ENCODE data around the gene SYNGAP1. TPM values are rescaled to one million over a fixed set of nuclear protein-coding genes. Genes with fewer than 3 reads are reported as not detected.
A peak's percentile ranks its signal among the peaks of the same experiment; 100 is the strongest.

The SYNGAP1 gene
- total and polyA plus RNA-seq, 2 donors = 9.8 to 19.6 TPM

DNA sequence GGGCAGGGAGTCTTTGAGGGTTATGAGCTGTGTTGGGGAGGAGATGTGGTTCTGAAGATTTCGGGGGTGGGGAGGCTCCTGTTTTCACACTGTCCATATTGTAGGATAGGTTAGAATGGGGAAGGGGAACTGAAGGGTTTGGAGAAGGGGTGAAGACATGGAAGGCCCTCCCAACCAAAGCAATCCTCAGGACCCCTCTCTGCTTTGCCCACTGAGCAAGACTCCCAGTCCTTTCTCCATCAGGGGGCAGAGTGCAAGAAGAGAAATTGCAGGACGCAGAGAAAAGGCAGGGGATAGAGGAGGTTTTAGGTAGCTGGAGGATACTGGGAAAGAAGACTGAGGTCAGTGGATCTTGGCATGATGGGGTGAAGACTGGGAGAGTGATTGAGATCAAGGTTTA lies 3.9 kb downstream of the SYNGAP1 start:
- no peak overlapping the region for H3K27ac ChIP-seq (ENCODE audit: low read depth)
- no peak overlapping the region for H3K4me3 ChIP-seq (ENCODE audit: low read depth, low read length)
- WGBS = 98% methylated on average over 2 of the region's 2 CpGs
- H3K36me3 ChIP-seq (ENCODE audit: insufficient read depth) = no peaks in the 10 kb centered on the region
- no peak for DNase-seq (ENCODE audit: extremely low spot score)
- peaks cover 3% of the 10 kb centered on the region for H3K4me1 ChIP-seq (ENCODE audit: insufficient read depth)

DNA sequence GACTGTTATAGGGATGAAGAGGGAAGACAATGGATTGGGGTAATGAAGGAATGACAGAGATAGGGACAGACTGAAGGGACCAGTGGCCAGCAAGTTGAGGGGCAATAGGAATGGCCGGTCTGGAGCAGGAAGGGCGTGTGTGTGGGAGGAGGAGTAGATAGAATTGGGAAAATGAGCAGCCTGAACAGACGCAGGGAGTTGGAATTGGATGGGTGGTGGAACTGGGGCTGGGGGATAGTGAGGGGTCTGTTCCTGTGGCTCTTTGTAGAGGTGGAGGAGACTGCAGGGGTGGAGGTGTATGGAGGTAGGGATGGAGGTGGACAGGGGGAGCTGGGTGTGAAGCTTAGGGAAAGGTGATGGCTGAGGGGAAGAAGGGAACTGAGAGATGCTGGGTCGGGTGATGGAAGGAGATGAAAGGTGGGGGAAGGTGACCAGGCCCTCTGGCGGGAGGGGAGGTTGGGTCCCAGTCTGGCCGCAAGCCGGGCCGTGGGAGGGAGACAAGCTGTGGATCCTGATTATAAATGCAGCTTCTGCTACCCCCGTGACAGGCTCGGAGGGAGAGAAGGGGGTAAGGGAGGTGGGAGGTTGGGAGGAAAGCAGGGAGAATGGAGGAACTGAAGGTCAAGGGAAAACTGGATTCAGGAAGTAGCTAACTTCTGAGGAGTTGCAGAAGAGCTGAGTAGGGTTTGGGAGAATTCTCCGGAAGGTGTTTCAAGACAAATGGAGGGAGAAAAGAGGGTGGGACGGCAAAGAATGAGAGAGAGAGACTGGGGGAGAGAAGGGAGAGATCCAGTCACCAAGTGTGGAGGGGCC lies 5.2 kb downstream of the SYNGAP1 start:
- Histone ChIP-seq H3K4me1 (ENCODE audit: insufficient read depth) (peaks cover 3% of the 10 kb centered on the region), H3K27ac (ENCODE audit: low read depth) (peak overlapping the region; percentile 86)
- DNase-seq (ENCODE audit: extremely low spot score) = no peak

DNA sequence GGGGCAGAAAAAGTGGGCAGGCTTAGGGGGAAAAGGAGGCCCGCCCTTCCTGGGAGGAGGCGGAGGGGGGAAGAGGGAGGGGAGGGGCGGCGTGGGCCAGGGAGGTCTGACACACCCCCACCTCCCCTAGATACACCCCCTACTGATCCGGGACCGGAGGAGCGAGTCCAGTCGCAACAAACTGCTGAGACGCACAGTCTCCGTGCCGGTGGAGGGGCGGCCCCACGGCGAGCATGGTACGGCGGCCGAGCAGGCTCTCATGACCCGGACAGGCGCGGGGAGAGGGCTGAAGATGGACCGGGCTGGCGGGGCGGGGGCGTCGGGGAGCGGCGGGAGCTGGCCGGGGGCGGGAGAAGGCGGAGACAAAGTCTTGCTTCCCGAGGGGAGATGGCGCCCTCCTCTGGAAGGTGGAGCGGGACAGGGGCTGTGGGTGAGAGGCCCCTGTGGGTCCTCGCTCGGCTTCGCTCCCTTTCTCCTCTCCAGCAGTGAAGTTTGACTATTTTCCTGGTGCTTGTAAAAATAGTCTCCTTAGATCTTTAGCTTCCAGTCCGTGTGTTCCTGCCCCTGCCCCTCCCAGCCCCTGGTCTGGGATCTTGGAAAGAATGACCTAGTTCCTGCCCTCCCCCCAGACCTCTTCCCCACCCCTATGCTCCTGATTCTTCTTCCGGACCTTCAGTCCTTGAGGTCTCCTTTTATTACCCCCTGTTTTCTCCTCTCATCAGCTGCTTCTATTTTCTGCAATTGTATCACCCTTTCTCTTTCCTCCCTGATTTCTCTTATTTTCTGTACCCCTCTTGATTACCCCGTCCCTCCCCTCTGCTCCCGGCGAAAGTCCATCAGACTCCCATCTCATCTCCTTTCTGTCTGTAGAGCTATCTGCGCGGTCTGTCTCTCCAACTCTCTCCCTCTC lies 6.1 kb downstream of the SYNGAP1 start:
- peak overlapping the region; percentile 74 for H3K4me3 ChIP-seq (ENCODE audit: low read depth, low read length)
- H3K36me3 ChIP-seq (ENCODE audit: insufficient read depth) = no peaks in the 10 kb centered on the region
- WGBS = 2% methylated on average over 43 of the region's 43 CpGs
- H3K4me1 ChIP-seq (ENCODE audit: insufficient read depth) = peaks cover 3% of the 10 kb centered on the region
- no peak for DNase-seq (ENCODE audit: extremely low spot score)
- H3K27ac ChIP-seq (ENCODE audit: low read depth) = peak overlapping the region; percentile 86

More for the DNA sequence above, 5.2 kb downstream of the SYNGAP1 start:
- 12% methylated on average over 12 of the region's 12 CpGs for WGBS
- Histone ChIP-seq H3K36me3 (ENCODE audit: insufficient read depth) (no peaks in the 10 kb centered on the region), H3K4me3 (ENCODE audit: low read depth, low read length) (peak overlapping the region; percentile 74)

DNA sequence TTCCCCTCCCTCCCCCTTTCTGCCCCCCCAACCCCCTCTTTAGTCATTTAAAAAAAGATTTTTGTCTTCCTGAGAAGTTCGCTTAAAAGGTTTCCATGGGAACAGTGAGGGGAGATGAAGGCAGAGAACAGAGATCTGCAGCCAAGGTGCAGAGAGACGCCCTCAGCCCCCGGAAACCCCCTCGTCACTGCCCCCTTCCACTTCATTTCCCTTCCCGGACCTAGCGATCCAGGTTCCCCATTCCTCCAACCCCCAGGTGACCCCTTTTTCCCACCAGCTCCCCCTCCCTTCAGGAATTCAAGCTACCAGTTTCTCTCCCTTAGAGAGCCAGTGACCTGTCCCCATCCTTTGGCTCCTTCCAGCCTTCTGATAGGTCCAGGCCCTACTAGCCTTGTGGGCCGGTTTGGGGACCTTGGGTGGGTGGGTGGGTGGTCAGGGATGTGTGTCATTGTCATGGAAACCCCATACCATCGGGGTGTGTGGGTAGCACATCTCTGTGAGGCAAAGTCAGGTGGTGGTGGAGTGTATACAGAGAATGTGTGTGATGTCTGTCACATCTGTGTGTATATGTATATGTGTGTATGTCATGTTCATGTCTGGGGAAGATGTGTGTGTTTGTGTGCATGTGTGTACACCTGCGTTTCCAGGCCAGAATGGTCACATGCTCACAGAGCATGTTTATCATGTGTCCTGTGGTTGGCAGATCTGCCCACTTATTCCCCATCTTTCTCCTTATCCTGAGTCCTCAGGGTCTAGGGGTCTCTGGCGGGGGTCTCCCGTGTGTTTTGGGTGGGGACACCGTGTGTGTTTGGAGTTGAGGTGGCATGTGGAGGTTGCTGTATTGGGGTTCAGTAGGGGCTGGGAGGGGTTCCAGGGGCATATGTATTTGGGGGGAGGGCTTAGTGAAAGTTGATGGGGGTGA lies 7.0 kb downstream of the SYNGAP1 start:
- H3K27ac ChIP-seq (ENCODE audit: low read depth) = peak overlapping the region; percentile 30
- H3K4me3 ChIP-seq (ENCODE audit: low read depth, low read length) = peak overlapping the region; percentile 74
- 10% methylated on average over 12 of the region's 12 CpGs for WGBS
- H3K36me3 ChIP-seq (ENCODE audit: insufficient read depth) = no peaks in the 10 kb centered on the region
- peaks cover 3% of the 10 kb centered on the region for H3K4me1 ChIP-seq (ENCODE audit: insufficient read depth)
- DNase-seq (ENCODE audit: extremely low spot score) = no peak

DNA sequence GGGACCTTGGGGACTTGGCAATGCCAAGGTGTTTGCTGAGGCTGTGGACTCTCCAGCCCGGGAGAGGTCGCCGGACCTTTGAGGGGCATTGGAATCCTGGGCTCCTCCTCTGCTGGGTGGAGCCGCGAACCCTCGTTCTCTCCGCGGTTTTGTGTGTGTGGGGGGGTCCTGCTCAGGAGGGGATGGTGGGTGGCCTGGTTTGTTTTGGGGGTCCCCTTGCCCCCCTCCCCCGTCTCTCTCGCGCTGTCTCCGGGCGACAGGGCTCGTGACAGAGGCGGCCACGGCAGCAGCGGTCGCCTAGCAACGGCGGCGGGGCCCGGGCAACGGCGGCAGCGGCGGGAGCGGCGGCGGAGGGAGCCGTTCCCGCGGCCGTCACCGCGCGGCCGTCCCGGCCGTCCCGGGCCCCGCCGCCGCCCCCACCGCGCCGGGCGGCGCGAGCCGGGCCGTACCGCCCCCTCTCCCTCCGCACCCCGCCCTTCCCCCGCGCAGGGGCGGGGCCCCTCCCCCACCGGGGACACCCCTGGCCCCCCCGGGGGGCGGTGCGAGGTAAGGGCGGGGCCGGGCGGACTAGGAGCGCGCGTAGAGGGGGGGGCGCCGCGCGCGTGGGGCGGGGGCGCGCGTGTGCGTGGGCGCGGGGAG lies 7.8 kb downstream of the SYNGAP1 start:
- H3K4me3 ChIP-seq (ENCODE audit: low read depth, low read length) = peak overlapping the region; percentile 74
- H3K4me1 ChIP-seq (ENCODE audit: insufficient read depth) = peaks cover 3% of the 10 kb centered on the region
- under 1% methylated on average over 73 of the region's 79 CpGs for WGBS
- DNase-seq (ENCODE audit: extremely low spot score) = no peak
- H3K27ac ChIP-seq (ENCODE audit: low read depth) = peak overlapping the region; percentile 51
- H3K36me3 ChIP-seq (ENCODE audit: insufficient read depth) = no peaks in the 10 kb centered on the region

DNA sequence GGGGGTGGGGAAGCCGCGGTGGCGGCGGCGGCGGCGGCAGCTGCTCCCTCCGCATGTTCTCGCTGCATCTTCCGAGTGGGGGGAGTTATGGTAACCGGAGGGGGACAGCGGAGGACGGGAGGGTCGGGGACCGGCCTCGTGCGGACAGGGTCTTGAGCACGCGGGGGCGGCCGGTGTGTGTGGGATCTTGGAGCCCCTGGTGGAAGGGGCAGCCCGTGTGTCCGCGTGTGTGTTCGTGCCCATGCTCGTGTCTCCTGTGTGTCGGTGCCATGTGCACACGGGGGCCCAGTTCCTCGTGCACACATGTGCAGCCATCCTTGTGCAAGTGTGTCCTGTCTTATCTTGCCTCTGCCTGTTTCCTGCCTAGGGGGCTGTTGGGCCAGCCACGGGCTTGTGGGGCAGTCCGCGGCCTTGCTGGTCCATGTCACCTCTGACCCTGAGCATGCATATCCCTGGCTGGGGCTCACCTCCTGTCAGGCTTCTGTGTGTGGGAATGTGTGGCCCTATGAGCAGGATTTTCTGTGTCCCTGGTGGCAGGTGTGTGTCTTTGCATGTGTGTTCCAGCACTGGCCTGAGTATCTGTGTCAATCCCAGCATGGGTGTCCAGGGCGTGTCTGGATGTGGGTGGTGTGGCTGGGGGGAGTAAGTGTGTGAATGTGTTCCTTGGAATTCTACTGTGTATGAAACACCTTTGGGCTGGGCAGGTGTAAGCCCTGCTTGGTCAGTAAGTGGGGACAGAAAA lies 8.5 kb downstream of the SYNGAP1 start:
- H3K4me1 ChIP-seq (ENCODE audit: insufficient read depth) = peaks cover 3% of the 10 kb centered on the region
- DNase-seq (ENCODE audit: extremely low spot score) = no peak
- 3% methylated on average over 33 of the region's 33 CpGs for WGBS

DNA sequence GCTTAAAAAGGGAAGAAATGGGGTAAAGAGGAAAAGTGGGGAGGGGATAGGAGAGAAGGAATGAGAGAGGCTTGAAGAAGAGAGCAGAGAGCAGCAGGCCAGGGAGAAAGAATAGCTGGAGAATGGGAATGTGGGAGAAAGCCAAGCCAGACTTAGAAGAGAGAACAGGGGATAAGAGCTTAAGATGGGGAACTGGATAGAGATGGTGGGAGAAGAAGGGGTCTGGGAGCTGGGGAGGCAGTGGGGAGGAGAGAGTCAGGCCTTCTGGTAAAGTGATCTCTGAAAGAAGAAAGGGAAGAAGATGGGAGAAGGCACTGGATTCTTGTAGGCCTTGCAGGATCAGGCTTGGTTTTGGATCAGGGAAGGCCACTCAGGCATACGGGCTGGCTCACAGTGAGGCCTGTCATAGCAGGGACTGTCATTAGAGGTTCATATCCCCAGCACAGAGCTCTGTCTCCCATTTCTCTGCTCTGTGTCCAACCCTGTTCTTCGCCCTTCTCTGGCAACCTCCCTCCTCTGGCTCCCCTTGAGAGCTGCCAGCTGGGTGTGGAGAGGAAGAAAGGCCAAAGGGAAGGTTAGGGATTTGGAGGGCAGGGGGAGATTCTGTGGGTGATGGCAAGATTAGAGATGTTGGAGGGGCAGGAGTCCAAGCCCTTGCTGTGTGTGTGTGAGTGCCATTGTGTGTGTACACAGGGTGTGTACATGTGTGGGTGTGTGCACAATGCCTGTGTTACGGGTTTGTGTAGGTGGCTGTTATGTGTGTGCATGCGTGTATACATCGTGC lies 9.3 kb downstream of the SYNGAP1 start:
- H3K36me3 ChIP-seq (ENCODE audit: insufficient read depth) = no peaks in the 10 kb centered on the region
- H3K4me3 ChIP-seq (ENCODE audit: low read depth, low read length) = no peak overlapping the region
- H3K4me1 ChIP-seq (ENCODE audit: insufficient read depth) = peaks cover 3% of the 10 kb centered on the region
- DNase-seq (ENCODE audit: extremely low spot score) = no peak
- H3K27ac ChIP-seq (ENCODE audit: low read depth) = no peak overlapping the region
- WGBS = 56% methylated on average over 5 of the region's 5 CpGs

More for the DNA sequence above, 8.5 kb downstream of the SYNGAP1 start:
- Histone ChIP-seq H3K4me3 (ENCODE audit: low read depth, low read length) (peak overlapping the region; percentile 74), H3K27ac (ENCODE audit: low read depth) (peak overlapping the region; percentile 13), H3K36me3 (ENCODE audit: insufficient read depth) (no peaks in the 10 kb centered on the region)

DNA sequence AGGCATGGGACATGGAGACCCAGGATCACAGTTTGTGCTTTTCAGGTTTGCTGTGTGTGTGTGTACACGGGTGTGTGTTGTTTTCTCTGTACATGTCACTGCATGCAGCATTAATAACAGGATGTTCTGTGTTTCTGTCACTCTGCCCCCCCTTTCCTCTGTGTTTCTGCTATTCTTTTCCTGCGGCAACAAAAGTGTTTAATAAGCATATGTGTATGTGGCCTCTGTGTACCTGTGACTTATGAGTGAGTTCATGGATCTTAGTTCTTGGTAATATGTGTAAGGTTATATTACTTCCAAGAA lies 9.8 kb downstream of the SYNGAP1 start:
- no peaks in the 10 kb centered on the region for H3K36me3 ChIP-seq (ENCODE audit: insufficient read depth)
- H3K4me1 ChIP-seq (ENCODE audit: insufficient read depth) = peaks cover 3% of the 10 kb centered on the region
- no peak overlapping the region for H3K4me3 ChIP-seq (ENCODE audit: low read depth, low read length)
- 26% methylated on average over 2 of the region's 2 CpGs for WGBS
- H3K27ac ChIP-seq (ENCODE audit: low read depth) = no peak overlapping the region
- no peak for DNase-seq (ENCODE audit: extremely low spot score)

DNA sequence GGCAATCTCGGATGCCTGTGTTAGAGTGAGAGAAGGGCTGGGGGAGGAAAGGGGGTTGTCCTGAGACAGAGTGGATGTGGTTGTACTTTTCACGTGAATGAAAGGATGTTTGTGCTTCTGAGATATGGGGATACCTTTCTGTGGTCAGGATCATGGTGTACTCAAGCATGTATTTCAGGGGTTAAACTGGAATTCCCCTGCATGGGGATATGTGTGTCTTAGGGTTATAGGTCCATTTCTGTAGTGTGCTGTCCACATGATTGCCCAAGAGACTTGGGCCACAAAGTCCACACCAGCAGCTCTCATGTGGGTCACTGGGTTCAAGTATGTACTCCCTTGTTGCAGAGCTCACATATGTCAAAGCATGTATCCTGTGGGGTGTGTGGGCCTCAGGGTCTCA lies 10.5 kb downstream of the SYNGAP1 start:
- 50% methylated on average over 2 of the region's 2 CpGs for WGBS
- DNase-seq (ENCODE audit: extremely low spot score) = no peak
- Histone ChIP-seq H3K27ac (ENCODE audit: low read depth) (no peak overlapping the region), H3K36me3 (ENCODE audit: insufficient read depth) (no peaks in the 10 kb centered on the region), H3K4me1 (ENCODE audit: insufficient read depth) (no peaks in the 10 kb centered on the region), H3K4me3 (ENCODE audit: low read depth, low read length) (no peak overlapping the region)

DNA sequence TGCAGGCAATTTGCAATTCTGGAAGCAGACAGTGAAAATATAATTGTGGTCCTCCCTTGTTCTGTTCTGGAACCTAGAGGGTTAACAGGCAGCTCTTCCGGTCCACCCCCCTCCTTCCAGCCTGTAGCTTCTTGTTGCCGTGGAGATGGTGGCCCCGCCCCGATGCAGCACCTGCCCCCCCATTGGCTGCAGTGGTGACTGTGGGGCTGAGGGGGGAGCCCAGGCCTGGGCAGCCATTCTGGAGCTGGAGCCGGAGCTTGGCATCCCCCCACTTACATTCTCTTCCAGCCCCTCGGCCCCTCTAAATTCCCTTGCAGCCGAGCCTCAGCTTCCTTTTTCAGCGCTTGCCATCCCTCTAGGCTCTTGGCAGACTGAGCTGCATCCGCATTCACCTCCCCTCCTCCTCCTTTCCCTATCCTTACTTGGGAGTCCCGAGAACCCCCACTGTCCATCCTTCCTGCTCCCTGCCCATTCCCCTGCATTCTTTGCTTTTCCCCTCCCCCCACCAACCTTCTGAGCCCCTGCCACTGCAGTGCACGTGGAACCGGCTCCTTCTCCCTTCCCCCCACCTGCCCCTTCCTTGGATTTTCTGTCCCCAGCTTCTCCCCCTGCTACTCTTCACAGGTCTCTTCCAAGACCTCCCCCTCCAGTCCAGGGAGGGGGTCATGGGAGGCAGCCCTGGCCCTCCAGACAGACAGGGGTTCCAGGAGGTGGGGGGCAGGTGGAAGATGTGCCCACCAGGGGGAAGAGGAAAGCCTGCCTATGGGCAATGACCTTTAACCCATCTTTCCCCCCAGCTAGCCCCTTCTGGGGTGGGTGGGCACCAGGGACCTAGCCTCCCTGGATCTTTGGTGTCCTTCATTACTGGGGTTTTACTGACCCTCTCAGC lies 11.4 kb downstream of the SYNGAP1 start:
- H3K4me3 ChIP-seq (ENCODE audit: low read depth, low read length) = no peak overlapping the region
- DNase-seq (ENCODE audit: extremely low spot score) = no peak
- 4% methylated on average over 12 of the region's 12 CpGs for WGBS
- H3K36me3 ChIP-seq (ENCODE audit: insufficient read depth) = peaks cover 4% of the 10 kb centered on the region
- no peaks in the 10 kb centered on the region for H3K4me1 ChIP-seq (ENCODE audit: insufficient read depth)
- H3K27ac ChIP-seq (ENCODE audit: low read depth) = no peak overlapping the region

DNA sequence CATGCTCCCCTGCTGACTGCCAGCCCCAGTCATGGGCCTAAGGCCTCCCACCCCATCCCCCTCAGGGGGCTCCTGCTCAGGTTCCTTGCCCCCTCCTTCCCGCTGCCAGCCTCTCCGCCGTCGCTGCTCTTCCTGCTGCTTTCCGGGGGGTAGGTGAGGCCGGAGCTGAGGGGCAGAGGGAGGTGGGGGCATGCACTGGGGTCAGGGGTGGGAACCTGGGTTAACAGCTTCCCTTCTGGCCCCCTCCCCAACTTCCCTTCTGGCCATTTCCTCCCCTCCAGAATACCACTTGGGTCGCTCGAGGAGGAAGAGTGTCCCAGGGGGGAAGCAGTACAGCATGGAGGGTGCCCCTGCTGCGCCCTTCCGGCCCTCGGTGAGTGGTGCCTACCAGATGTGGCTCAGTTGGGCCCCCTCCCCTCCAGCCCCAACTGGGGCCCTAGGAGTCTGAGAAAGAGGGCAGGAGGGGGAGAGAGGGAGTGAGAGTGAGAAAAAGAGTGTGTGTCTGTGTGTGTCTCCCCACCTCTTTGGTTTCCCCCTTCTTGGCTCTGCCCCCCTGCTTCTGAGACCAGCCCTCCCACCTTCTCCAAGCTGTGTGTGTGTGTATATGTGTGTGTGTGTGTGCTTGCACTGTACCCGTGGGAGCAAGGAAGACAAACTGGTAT lies 12.1 kb downstream of the SYNGAP1 start:
- DNase-seq (ENCODE audit: extremely low spot score) = no peak
- H3K27ac ChIP-seq (ENCODE audit: low read depth) = no peak overlapping the region
- 46% methylated on average over 12 of the region's 12 CpGs for WGBS
- H3K4me3 ChIP-seq (ENCODE audit: low read depth, low read length) = no peak overlapping the region
- no peaks in the 10 kb centered on the region for H3K4me1 ChIP-seq (ENCODE audit: insufficient read depth)
- peaks cover 4% of the 10 kb centered on the region for H3K36me3 ChIP-seq (ENCODE audit: insufficient read depth)

Data from urinary bladder (tissue), 4 donors.